GM18520 (cell line): ENCODE results near the gene STK11IP.

Experiments
- ATAC-seq: cut with Tn5 transposase; IDR thresholded peaks from one replicate; pipeline ENCODE4 v1.9.1; 2021; ENCODE audit not compliant: unreplicated experiment

STK11IP gene

DNA sequence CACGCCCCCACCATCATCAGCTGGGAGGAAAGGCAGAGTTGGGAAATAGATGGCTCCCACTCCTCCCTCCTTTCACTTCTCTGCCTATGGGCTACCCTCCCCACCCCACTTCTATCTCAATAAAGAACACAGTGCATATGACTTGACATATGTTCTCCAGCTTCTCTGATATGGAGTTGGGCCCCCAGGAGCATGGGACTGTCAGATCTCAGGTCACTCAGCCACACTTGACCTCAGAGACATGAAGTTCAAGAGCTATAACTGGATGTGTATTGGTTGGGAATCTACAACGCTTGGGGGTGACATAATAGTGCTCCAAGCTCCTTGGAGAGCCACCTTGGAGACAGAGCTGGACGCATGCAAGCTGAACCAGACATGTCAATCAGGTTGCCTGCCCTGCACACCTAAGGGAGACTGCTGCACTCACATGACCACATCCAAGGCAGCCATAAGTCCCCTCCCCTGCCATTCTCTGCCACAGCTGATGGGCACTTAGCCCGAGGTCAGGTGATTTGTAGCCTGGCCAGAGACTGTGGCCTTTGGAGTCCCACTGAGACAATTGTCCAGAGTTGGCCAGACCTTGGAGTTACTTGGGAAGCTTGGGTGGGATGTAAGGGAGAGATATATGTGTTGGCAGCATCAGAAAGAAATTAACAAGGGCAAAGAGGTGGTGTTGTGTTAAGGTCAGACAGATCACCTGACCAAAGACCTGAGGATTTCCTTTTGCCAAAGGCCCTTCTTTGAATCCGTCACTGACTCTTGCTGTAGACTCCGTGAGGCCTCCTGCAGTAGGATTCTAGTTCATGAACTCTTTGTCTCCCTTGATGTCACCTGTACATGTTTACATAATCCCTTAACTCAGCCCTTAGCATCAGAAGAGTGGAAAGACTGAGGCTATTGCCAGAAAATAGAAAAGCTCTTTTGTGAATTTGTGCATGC lies 21.8 kb upstream of the STK11IP start:
- ATAC-seq: no peak

DNA sequence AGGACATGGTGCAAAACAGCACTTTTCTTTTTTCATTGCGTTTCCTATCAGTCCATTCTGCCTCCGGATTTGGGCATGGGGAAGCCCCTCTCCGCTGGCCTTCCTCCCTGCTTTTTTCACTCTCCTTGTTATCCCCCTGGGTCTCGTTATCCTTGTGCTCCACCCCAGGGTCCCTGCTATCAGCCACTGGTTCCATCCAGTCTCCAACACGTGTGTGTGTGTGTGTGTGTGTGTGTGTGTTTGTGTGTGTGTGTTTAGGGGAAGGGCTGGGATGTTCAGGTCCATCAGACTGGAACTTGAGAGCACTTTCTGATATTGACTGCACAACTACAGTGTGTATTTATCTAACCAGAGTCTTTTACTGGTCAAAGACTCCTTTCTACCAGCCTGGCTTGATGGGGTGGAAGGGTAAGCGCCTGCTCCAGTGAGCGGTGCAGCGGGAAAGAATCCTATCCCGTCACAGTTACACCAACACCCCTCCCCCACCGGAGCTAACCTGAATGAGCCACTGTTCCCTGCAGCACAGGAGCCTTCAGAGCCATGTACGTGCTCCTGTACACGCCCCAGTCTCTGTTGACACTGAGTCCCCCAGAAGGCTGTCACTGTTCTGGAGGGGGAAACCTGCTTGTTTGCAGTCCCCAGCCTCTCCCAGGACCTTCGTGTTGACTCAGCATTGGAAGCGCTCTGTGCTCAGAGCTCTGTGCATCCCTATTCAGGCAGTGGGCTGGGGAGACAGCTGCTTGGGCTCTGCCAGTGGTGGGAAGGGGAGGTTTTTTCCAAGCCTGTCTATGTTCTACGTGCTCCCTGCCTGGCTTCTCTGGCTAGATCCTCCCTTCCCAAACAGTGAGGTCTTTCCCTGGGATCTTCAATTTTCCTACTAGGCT lies 20.9 kb upstream of the STK11IP start:
- no peak for ATAC-seq

DNA sequence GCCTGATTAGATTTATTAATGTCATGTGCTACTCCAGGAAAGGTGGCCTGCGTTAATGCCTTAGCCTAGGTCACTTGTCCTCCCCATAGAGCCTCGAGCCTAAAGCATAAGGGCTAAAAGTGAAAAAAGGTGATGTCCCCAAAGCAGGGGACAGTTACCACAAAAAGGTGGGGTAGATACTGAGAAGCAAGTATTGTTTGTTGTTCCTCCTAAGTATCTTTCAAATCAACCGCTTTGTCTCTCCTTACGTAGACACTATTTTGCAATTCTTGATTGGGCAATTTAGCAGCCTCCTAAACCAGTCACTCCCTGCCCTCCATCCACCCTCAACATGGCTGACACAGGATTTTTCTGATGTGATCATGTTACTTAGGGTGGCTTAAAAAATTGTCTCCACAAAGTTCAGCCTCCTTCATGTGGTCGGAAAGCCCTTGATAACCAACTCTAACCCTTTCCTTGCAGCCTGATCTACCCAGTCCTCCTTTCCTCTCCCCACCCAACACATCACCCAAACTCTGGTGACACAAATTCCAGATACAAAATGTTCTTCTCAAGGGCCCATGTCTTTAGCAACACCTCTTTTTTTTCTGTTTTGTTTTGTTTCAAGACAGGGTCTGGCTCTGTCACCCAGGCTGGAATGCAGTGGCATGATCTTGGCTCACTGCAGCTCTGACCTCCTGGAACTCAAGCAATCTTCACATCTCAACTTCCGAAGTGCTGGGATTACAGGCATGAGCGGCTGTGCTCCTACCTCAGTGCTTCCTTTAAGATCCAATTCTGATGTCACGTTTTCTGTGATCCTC lies 18.6 kb upstream of the STK11IP start:
- no peak for ATAC-seq

DNA sequence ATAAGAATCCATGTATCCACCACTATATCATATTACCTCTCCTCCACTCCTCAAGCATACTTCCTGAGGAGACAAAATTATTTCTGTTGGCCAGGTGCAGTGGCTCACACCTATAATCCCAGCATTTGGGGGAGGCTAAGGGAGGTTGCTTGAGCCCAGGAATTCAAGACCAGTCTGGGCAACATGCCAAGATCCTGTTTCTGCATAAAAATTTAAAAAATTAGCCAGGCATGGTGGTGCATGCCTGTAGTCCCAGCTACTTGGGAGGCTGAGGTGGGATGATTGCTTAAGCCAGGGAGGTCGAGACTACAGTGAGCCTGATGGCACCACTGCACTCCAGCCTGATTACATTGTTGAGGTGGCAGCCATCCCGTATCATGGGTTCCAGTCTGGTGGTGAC lies 16.3 kb upstream of the STK11IP start:
- ATAC-seq: no peak

DNA sequence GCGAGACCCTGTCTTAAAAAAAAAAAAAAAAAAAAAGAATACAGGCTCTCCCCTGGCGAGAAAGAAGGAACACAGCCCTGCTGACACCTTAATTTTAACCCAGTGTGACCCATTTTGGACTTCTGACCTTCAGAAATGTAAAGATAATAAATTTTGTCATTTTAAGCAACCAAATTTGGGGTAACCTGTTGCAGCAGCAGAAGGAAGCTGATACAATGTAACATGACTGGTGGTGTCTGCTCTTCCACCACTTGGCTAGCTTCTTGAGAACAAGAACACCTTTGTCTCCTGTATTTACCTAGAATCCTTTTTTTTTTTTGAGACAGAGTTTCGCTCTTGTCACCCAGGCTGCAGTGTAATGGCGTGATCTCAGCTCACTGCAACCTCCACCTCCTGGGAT lies 6.6 kb upstream of the STK11IP start:
- ATAC-seq: no peak

DNA sequence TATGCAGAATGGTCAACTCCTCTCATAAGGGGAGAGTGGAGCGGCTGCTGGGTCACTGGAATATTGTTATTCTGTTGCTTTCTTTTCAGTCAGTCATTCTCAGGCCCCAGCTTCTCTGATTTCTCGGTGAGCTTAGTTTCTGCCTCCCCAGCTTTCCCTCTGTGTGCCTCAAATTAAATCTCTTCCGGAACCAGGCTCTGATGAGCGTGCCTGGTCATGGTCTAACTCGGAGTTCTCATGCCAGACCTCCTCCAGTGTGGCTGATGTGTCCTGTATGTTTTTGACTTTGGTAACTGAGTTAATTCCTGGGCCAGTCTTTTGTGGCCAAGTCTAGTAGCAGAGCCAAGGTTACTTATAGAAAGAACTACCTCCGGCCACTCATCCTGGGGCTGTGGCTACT lies 4.9 kb upstream of the STK11IP start:
- ATAC-seq: no peak

DNA sequence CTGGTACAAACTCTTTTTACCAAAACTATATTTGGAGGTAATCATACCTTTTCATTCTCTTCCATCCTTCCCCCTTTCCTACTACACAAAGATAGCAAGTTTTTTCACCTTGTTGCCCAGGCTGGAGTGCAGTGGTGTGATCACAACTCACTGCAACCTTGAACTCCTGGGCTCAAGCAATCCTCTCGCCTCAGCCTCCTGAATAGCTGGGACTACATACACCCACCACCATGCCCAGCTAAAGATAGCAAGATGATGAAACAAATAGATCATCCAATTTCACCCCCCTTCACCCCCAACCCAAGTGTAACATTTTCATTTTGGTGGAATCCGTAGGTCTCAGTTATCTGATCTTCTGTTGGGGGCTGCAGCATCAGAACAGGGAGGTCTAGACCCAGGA lies 4.5 kb upstream of the STK11IP start:
- no peak for ATAC-seq

DNA sequence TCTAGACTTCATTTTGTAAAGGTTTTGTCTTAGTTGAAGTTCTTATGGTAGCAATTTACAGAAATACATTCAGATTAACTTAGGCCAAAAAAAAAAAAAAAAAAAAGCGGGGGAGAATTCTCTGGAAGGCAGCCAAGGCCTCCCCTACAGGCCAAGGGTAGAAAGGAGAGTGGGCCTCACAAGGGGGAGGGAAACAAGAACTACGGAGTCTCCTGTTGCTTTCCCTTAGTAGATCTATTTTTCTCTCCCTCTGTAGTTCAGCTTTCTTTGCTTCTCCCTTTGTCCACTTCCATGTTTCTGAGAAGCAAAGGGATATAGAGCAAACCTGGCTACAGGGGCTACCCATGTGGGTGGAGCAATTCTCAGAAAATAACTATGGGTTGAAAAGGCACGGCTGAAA lies 2.4 kb upstream of the STK11IP start:
- no peak for ATAC-seq

DNA sequence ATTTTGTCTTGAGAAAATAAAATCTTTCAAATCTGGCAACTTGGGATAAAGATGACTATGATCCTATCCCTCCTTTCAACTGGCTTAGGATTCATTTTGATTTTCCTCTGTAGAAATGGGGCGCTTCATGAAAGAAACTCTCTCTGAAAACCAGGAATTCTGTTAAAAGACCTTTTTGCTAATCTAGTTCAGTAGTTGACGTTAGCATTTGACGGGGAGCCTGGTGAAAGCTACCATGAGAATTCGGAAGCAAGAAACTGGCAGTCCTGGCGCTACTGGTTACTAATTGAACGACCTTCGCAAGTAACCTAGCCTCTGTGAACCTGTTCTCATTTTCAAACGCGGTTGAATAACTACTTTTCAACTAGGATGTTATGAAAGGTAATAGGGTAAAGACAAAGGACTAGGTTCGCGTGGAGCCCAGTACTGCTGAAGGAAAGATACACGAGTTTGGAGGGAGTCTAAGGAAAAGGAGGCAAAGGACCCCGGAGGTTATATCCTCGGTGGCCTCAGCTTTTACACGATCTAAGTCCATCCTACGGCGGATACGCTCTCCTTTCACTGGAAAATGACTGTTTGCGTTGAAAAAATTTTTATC lies 604 bp upstream of the STK11IP start:
- no peak for ATAC-seq

DNA sequence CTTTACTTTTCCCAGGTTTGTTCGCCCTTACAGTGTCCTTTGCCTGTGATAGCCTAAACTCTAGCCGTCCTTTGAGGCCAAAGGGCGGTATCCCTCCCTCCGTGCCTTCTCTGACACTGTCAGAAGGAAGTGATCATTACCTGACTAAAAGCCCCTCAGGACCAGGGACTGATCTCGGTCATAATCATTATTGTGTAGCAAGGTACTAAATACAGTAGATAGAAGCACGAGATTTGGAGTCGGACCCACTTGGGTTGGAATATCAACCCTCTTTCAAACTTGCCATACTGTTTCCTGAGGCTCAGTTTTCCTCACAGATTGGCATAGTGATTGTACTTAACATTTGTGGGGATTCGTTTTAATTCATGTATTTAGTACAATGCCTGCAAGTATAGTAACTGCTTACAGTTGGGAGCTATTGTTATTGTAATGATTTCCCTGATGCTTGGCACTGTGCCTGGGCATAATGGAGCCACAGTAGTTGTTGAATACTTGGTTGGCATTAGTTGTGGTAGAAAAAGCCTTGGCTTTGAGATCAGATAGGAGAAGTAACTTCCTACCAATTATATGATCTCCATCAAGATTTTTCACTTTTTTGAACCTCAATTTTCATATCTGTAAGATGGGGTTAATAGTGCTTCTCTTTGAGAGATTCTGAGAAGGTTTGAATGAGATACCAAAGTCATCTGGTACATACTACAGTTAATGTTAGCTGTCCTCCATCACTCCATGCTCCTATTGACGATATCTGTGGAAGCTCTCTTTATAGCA lies 836 bp downstream of the STK11IP start:
- ATAC-seq: no peak

DNA sequence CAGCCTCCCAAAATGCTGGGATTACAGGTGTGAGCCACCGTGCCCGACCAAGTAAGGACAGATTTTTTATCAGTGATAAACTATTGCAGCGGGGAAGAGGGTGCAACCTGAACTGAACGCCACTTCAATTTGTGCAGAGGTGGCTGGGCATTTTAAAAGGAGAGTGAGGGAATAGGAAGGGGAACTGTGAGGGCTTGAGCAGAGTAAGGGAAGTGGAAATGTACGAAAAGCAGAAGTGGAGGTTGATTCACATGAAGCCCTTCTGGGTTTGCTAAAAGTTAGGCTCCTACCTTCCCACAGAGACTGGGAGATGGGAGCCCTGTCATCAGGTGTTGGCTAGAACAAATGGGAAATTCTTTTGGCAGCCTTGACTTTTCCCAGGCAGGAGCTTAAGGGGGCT lies 6.1 kb downstream of the STK11IP start:
- ATAC-seq: no peak

DNA sequence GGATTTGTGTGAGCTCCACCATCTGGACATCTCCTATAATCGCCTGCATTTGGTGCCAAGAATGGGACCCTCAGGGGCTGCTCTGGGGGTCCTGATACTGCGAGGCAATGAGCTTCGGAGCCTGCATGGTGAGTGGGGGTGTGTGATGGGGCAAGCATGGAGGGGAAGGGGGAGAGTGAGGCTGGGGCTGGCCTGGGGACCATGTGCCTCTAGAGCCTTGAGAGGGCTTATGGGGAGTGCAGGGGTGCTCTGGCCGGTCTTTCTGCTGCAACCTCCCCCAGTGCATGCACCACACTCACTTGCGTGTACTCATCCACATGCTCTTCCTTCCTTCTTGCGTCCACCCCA lies 7.9 kb downstream of the STK11IP start:
- ATAC-seq: no peak

DNA sequence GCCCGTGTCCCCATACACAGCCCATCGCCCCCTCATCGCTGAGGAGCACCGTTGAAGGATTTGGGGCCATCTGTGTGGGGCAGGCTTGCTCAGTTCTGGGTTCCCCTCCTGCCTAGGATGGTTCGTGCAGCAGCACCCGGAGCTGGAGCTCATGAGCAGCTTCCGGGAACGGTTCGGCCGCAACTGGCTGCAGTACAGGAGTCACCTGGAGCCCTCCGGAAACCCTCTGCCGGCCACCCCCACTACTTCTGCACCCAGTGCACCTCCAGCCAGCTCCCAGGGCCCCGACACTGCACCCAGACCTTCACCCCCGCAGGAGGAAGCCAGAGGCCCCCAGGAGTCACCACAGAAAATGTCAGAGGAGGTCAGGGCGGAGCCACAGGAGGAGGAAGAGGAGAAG lies 10.3 kb downstream of the STK11IP start:
- ATAC-seq: no peak

DNA sequence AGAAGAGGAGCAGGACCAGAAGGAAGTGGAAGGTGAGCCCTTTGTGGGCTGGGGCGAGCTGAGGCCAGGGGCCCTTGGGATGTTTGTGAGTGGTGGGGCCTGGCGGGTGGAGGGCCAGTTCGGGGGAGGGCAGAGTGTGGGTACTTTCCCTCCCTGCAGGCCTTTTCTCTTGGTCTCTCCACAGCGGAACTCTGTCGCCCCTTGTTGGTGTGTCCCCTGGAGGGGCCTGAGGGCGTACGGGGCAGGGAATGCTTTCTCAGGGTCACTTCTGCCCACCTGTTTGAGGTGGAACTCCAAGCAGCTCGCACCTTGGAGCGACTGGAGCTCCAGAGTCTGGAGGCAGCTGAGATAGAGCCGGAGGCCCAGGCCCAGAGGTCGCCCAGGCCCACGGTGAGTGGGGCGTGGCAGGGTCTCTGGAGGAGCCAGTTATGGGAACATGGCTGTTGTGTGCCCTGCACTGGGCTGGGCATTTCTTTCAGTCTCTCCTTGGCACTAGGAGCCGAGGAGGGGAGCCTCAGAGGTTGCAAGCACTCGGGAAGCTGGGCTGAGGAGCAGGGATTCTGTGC lies 10.8 kb downstream of the STK11IP start:
- no peak for ATAC-seq

DNA sequence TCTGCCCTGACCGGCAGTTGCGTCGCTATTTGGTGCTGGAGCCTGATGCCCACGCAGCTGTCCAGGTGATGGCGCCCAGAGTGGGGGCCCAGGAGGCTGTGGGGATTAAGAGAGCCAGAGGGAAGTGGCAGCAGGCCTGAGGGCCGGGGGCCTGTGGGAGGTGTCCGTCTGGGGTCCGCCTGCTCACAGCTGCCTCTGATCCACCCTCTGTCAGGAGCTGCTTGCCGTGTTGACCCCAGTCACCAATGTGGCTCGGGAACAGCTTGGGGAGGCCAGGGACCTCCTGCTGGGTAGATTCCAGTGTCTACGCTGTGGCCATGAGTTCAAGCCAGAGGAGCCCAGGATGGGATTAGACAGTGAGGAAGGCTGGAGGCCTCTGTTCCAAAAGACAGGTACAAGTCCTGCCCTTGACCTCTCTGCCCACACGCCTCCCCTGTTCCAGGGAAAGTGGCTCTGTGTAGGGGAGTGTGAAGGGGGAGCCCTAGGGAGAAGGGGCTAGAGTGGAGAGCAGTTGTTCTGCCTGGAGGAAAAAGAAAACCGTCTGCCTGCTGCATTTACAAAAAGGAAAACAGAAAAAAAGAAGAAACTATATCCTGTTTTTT lies 11.6 kb downstream of the STK11IP start:
- no peak for ATAC-seq

DNA sequence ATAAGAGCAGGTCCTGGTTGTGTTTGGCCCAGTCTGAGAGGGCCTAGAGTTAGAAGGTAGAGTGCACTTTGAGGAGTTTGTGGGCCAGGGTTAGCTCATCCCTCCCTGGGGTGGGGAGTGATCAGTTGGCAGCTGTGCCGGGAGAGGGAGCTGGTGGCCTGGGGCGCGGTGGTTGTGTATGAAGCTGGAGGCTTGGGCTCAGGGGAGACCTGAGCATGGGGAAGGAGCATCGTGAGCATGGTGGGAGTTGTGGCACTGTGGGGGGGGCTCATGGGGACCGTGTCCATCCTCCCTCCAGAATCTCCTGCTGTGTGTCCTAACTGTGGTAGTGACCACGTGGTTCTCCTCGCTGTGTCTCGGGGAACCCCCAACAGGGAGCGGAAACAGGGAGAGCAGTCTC lies 13.6 kb downstream of the STK11IP start:
- no peak for ATAC-seq

DNA sequence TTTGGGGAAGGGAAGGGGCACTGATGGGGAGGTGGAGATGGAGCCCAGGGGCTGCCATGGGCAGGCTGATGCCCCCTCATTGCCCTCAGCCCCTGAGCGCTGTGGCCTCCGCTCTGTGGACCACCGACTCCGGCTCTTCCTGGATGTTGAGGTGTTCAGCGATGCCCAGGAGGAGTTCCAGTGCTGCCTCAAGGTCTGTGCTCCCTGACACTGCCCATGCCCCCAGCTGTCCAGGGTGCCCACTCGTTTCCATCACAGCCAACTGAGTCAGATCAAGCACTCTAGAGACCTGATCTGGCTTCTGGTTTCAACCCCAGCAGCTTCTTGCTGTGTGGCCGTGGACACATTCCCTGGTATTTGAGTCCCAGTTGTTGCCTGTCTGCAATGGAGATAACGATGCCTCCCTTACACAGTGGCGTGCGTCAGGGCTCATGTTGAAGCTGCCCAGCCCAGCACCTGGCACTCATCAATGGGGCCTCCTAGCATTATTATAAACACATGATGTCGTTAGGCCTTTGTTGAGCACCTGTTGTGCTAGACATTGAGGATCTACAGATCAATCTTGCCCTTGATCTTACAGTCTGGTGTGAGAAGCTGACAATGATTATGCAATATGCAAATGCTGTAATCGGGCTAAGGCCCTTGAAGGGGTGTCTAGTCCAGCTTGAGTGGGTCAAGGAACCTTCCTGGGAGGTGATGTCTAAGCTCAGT lies 14.4 kb downstream of the STK11IP start:
- no peak for ATAC-seq

DNA sequence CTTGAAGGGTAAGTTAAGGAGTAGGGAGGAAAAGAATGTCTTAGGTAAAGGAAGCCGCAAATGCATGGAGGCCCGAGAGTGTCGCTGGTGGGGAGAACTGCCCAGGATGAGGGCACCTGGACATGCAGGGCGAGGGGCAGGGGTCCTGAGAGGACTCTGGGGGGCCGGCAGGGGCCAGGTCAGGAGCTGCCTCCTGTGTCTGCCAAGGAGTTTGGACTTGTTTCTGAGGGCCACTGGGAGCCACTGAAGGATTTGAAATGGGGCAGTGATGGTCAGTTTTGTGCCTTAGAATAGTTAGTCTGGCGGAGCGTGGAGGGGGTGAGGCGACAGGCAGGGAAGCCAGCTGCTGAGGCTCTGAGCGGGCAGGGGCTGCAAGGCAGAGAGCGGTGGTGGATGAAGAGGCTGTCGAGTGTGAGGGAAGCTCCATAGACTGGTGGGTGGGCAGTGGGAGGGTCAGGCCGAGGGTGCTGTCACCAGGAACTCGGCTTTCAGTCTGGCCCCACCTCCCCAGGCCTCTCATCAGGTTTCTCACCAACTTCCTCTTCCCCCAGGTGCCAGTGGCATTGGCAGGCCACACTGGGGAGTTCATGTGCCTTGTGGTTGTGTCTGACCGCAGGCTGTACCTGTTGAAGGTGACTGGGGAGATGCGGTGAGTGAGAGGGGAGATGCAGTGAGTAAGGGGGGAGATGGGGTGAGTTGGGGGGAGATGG lies 15.1 kb downstream of the STK11IP start:
- no peak for ATAC-seq
